Caki2 (cell line): ENCODE data around the gene NAV2. TPM values are rescaled to one million over a fixed set of nuclear protein-coding genes. Genes with fewer than 3 reads are reported as not detected.

Source experiments
- DNase-seq: peaks from one replicate; pipeline ENCODE4 v3.0.0-alpha.2; 2015; ENCODE audit warnings: low read depth
- in situ Hi-C: cut with HindIII; loops from 2 replicates; pipeline ENCODE4 v1.10.0; 2016; ENCODE audit warnings: low sequenced_read_pairs, low pct_unique_long_range_greater_than_20kb, mixed read lengths
- total RNA-seq: library from RNA; depleted of rRNA; stranded (reverse); fragments of >200 nt; shearing (Covaris generic); gene quantifications from 2 replicates; pipeline ENCODE4 v1.2.3, GENCODE V29; 2014; ENCODE audit warnings: low replicate concordance

Gene NAV2
- total RNA-seq, 1 experiment from 2014 or later, result 6.9 TPM

DNA sequence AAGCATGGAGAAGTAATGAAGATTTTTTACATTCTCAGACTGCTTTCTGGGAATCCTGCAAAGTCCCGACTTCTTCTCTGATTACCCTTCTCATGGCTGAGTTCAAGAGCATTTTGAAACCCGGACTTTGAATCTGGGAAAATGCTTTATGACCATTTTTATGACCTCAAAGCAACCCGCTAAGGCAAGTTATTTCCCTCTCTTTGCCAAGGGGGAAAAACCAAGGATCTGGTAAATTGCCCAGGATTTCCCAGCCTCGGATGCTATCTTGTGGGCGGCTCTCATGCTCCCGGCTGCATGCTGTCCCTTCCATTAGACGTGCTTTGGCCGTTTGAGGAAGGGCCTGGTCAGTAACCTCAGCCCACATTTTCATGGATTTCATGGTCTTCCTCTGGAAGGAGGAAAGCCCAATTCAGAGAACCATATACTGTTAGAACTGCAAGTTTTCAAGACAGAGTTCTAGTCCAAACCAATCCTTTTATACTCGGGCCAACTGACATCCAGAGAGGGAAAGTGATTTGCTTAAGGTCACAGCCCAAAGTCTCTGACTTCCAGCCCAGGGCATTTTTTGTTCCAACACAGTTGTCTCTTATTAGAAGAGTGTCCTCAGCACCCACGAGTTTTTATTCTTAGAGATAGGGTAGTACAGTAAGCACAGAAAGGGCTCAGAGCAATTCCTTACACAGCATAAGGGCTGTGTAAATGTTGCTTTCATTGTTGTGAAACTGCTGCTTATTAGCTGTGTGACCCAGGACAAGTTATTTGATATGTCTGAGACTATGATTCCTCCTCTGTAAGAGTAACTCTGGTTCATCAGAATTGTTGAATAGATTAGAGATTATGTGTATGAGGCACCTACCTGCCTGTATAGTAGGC is 77.4 kb downstream of the NAV2 start:
- in situ Hi-C loops, result no loop called here
- no peak for DNase-seq

- in situ Hi-C loops, result no loop called here
- no peak for DNase-seq
These were observed 78.4 kb downstream of the NAV2 start for GRCh38 chr11:19790831-19791552.

GRCh38 chr11:19792510-19792909 is 79.9 kb downstream of the NAV2 start:
- in situ Hi-C loops, result no loop called here
- no peak for DNase-seq

- no peak for DNase-seq
- in situ Hi-C loops, result no loop called here
These were observed 80.7 kb downstream of the NAV2 start for GRCh38 chr11:19793326-19793725.

DNA sequence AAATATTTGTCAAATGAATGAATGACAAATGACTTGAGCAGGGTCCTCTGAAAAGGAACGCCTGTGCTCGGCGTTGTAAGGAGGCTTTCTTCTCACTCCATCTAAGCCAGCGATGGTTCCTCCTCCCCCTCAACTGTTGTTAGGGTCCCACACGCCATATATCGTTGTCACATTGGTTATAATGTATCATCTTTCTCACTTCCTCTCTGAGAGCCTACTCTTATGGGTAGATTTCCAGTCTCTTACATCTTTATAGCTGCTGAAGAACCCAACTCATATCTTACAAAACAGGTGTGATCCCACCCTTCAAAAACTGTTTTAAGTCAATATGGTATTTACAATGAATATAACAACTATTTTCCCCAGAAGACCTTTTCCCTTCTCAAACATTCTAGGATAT is 81.5 kb downstream of the NAV2 start:
- in situ Hi-C loops, result no loop called here
- DNase-seq, result no peak

- DNase-seq, result no peak
- in situ Hi-C loops, result no loop called here
These were observed 82.4 kb downstream of the NAV2 start for GRCh38 chr11:19795082-19795481.

DNA sequence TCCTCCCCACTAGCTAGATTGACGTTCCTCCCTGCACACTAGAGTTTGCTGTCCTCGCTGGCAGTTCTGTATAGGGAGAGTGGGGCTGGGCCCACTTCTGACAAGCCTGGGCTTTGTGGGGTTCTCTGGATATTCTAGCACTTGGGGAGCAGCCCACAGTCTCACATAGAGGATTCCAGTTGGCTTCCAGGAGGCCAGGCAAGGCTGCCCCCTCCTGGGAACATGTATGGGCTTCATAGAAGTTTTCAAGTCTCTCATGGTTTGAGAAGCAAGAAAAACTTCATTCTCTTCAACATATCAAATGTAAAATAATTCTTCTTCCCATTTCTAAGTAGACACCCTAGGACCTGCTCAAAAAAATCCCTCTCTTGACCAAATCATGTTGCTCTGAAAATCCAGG is 87.5 kb downstream of the NAV2 start:
- no peak for DNase-seq
- in situ Hi-C loops, result no loop called here

GRCh38 chr11:19800714-19801519 is 88.3 kb downstream of the NAV2 start:
- peak; percentile 39 for DNase-seq
- in situ Hi-C loops, result no loop called here

GRCh38 chr11:19802773-19803293 is 90.2 kb downstream of the NAV2 start:
- no peak for DNase-seq
- in situ Hi-C loops, result no loop called here

GRCh38 chr11:19803506-19803998 is 90.9 kb downstream of the NAV2 start:
- no peak for DNase-seq
- in situ Hi-C loops, result no loop called here

DNA sequence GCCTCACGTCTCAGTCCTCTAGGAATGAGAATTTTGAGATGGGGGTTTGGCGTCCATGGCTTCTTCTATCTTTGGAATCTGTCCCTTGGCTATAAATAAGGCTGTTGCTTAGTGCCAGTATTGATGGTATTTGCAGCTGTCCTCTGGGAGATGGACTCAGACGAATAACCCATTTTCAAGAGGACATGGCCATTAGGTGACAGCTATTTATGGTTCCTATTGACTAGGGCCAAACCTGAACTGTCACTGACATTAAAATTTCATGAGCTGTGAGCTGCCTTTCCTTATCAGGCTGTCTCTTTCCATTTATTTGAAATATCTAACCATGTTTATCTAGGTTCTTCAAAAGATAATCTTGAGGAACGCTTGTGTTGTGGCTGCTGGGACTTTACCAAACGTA is 92.7 kb downstream of the NAV2 start:
- DNase-seq, result no peak
- in situ Hi-C loops, result no loop called here

DNA sequence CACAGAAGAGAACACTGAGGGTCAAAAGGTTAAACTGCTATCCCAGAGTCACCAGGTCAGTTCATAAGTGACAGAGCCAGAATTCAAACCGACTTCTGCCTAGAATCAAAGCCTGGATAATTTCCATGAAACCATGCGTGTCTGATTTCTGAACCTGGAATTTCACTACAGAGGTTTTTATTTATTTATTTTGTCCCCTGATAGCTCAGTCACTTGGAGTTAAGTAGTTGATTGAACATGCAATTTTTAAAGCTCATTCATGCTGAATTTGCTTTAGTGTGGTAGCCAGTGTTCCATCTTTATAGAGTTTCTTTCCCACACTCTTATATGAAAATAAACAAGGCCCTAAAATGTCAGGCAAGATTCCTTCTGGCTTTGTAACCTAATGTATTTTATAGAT is 93.2 kb downstream of the NAV2 start:
- in situ Hi-C loops, result no loop called here
- DNase-seq, result peak; percentile 78

DNA sequence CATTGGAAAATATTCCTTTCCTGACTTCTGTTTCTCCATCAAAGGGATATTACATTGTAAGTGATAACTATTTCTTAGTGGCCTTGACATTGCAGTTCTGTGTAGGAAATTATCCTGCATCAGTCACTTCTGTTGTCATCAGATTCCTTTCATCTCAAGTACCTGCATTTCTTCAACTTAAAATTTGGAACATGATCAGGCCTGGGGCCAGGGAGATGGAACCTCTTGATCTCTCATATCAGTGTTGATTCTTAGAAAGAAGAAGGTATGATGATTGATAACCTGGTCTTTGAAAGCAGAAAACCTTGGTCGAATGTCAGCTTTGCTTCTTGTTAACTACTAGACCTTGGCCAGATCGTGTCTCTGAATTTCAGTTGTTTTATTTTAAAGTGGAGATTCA is 93.6 kb downstream of the NAV2 start:
- in situ Hi-C loops, result no loop called here
- no peak for DNase-seq

DNA sequence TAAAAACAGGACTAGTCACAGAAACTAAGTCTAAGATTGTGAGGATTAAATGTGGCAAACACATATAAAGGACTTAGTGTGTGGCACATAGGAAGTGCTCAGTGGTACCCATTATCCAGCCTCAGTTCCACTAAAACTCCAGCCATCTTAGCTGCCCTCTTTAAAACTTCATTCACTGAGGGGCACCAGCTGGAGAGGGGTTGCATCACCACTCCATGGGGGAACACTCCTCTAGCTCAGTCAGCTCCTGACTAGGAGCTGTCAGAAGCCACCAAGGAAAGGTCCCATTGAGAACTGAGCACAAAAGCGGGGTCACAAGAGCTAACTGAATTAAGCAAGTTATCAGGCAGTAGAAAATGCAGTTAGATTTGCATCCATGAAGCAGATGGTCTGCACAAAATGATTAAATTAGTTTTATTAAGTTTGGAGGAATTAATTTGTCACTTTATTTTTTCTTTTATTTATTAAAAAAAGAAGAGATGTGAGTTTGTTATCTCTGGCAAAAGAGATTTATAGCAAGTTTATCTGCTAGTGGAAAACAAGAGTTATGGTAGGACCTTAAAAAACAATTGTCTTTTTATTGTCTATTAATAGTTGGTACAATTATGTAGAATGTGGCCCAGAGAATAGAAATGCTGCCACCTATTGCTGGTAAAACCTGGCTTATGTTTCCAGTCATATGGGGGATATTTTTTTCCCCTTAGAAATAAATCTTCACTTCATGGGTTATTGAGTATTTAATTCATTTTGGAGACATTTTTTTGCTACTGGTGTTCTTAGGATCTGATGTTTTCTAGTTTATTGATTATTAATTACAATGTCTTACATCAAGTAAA is 95.7 kb downstream of the NAV2 start:
- in situ Hi-C loops, result no loop called here
- no peak for DNase-seq

GRCh38 chr11:19810852-19811251 is 98.2 kb downstream of the NAV2 start:
- in situ Hi-C loops, result no loop called here
- DNase-seq, result no peak

DNA sequence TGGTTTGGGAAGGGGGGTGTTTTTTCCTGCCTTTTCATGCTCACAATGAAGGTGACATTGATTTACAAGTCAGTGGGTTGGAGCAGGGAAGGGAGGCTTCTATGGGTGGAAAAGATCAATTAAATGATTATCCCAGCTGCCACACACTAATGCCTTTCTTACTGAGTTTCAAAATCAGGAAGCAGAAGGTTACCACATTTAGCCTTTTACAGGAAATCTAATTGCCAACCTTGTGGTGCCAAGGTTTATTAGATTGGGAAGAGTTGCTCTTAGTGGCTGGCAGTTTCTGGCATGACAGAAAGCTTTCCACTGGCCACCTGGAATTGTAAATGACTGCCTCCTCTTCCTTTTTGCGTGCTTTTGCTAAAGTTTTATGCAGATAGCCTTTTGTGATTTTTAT is 98.7 kb downstream of the NAV2 start:
- DNase-seq, result no peak
- in situ Hi-C loops, result no loop called here

GRCh38 chr11:19812096-19812495 is 99.5 kb downstream of the NAV2 start:
- in situ Hi-C loops, result no loop called here
- DNase-seq, result no peak

DNA sequence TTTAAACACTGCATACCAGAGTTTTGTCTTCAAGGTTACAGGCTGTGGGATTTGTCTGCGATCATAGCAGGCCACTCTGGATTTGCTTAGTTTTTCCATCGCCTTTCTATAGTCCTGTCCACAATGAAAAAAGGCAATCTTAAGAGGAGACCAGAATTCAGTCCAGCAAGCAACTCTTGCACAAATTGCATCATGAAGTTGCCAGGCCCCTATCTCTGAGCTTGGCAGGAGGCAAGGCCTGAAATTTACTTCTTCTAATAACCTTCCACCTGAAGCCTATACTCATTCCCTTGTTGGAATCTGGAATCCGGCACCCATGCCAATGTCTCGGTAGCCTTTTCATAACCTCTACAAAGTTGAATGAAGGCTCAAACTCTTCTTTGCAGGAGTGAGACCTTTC is 100.1 kb downstream of the NAV2 start:
- DNase-seq, result no peak
- in situ Hi-C loops, result no loop called here
